HG02852 (cell line): ENCODE results near the gene GABRG3.

ENCODE experiments used
- ATAC-seq: cut with Tn5 transposase; IDR thresholded peaks from one replicate; pipeline ENCODE4 v1.9.1; 2021; ENCODE audit warnings: mild to moderate bottlenecking, moderate library complexity; ENCODE audit not compliant: unreplicated experiment

Gene GABRG3

GRCh38 chr15:27454281-27455075 is 483.5 kb downstream of the GABRG3 start:
- no peak for ATAC-seq

DNA sequence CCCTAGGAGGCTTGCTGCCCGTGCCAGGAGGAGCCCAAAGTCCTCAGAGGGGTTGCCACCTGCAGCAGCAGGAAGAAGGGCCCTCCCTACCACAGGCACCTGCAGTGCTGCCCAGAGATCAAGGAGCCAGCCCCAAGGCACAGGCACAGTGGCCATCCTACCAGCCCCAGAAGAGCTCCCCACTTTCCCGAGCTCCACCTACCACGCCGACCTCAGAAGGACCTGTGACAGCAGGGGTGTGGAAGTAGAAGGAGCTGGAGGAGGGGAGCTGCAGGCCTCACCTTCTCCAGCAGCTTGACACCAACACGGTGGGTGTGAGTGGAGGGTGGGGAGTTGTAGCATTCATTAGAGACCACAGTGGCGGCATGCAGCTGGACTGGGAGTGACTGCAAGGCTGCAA is 485.8 kb downstream of the GABRG3 start:
- ATAC-seq: no peak

DNA sequence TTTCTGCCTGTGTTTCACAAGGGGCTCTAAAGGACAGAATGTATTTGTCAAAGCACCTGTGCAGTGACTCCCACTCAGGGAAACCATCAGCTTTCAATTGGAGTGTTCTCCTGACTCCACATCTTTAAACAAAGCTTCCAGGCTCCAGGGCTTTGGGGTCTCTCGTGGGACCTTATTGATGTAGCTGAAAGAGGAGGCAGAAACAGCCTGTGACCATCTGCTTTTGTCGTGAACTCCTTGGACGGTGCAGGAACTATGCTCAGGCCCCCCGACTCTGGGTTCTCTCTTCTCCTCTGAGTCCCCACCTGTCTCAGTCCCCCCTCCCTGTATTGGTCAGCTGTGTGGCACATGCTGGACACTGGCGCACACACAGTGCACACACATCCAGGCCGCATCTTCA is 486.8 kb downstream of the GABRG3 start:
- ATAC-seq: no peak

- ATAC-seq: no peak
Measured at GRCh38 chr15:27458345-27459084, 487.5 kb downstream of the GABRG3 start.

DNA sequence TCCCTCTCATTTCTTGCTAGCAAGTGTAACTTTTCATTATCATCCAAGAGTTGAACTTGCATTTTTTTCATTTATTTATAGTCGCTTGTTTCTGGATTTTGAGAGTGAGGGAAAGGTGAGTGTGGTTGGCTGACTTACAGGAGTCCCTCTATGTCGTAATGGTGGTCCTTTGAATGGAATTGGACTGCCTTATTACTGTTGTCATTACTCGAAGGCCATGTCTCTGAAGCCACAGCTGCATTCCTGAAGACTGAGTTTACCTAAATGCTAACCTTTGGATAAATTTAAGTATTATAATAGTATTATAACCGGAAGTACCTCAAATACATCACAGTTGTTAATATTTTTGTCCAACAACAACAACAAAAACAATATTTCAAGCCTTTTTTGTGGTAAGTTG is 488.9 kb downstream of the GABRG3 start:
- ATAC-seq: no peak

DNA sequence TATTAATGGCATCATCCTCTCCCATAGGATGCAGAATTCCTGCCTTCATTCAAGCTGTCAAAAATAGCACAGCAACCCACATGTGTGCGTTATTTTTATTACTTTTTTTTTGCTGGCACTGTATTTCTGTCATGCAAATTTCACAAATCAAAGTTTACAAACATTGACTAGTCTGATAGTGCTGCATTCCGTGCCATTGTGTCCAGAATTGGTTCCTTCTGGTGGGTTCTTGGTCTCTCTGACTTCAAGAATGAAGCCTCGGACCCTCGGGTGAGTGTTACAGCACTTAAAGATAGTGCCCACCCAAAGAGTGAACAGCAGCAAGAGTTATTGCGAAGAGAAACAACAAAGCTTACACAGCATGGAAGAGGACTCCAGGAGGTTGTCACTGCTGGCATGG is 490.2 kb downstream of the GABRG3 start:
- ATAC-seq: no peak

DNA sequence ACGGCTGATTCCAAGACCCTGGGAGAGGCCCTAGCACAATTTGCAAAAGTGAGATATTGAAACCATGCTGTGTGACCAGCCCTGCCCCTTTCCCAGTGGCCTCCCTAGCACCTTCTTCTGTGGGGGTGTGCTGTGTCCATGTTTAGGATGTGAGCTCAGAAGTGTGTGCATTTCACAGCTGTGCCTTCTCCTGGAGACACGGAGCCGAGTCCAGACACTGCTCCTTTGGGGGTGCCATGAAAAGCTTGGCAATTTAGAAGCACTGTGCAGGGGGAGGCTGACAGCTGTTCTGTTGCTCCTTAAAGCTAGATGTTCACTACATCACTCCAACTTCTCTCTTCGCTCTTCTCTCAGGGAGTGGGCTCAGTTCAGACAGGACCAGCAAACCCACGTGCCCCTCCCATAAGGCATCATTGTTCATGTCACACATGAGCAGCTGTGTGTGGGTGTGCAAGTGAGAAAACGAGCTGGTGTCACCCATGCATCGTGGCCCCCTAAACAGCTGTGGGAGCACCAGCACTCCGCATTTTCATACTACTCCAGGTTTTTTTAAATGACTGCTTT is 492.6 kb downstream of the GABRG3 start:
- ATAC-seq: no peak

- ATAC-seq: no peak
Measured at GRCh38 chr15:27464941-27465612, 494.1 kb downstream of the GABRG3 start.

- no peak for ATAC-seq
Measured at GRCh38 chr15:27466758-27467157, 495.8 kb downstream of the GABRG3 start.

DNA sequence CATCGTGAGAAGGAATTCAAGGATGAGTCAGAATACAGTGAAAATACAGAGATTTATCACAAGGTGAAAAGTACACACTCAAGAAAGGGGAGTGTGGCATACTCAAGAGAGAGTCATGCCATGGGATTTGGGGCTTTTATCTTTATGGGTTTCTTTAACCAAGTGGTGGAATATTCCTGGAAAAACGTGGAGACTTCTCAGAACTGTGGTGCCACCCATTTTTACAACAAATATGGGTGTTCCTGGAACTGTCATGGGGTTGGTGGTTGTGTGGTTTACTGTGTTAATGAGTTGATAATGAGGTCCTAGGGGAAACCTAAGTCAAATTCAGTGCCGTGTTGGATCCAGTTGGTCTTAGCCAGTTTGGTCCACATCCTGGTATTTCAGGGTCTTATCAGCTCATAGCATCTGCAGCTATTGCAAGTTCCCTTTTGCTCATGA is 497.2 kb downstream of the GABRG3 start:
- no peak for ATAC-seq

DNA sequence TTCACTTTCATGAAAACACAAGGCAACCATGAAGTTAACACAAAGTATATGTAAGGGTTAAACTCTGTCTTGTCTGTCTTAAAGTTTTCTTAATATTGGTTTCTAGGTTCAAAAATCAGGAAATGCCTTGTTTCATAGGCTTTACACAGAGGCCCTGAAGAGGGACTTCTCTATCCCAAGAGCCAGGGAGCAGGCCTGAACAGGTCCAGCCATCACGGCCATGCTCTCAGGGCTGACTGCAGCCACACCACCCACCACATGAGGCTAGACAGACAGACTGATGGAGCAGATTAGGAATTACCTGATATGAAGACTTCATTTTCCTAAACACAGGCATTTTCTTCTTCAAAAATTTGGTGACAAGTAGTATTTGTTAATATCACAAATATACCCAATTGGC is 502.9 kb downstream of the GABRG3 start:
- no peak for ATAC-seq

DNA sequence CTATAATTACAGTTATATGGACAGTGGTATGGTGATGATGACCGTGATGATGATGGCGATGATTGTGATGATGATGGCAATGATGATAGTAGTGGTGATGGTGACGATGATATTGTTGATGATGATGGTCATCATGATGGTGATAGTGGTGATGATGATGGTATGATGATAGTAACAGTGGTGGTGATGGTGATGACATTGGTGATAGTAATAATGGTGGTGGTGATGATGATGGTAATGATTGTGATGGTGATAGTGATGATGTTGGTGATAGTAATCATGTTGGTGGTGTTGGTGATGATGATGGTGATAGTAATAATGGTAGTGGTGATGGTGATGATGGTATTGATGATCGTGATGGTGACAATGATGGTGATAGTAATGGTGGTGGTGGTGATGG is 504.4 kb downstream of the GABRG3 start:
- ATAC-seq: no peak

- no peak for ATAC-seq
Measured at GRCh38 chr15:27479296-27480140, 508.5 kb downstream of the GABRG3 start.

DNA sequence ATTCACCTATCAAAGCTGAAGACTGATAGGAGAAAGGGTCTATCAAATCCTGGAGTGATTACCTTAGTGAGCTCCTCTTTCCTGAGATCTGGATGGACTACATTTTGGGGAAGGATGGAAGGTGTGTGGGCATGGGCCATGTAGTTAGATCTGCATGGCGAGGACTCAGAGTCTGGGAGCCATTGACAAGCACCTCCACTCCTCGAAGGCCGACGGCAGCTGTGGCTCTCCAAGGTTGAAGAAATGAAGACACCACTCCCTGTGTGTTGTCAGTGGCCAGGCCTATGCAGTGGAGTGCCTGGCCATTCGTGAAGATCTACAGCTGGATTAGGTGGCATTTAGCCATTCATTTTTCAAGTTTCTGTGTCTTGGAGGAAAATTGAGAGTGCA is 509.2 kb downstream of the GABRG3 start:
- no peak for ATAC-seq

- no peak for ATAC-seq
Measured at GRCh38 chr15:27480642-27481041, 509.7 kb downstream of the GABRG3 start.

DNA sequence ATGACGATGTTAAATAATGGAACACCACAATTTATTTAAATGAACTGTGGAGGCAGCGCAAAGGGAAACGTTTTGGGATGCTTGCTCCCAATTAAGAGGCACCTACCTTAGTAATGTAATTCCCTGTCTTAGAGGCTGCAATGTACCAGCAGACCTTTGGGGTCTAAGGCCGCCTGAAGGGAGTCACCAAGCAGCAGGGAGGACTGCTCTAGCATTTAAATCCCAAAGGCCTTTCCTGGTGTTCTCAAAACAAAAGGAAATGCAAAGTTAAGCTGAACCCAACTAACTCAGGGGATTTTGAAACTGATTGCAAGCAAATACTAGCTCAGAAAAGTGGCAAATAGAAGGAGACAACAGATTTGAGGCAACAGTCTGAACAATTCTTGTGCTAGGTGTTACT is 510.8 kb downstream of the GABRG3 start:
- no peak for ATAC-seq

- no peak for ATAC-seq
Measured at GRCh38 chr15:27482287-27482686, 511.3 kb downstream of the GABRG3 start.

DNA sequence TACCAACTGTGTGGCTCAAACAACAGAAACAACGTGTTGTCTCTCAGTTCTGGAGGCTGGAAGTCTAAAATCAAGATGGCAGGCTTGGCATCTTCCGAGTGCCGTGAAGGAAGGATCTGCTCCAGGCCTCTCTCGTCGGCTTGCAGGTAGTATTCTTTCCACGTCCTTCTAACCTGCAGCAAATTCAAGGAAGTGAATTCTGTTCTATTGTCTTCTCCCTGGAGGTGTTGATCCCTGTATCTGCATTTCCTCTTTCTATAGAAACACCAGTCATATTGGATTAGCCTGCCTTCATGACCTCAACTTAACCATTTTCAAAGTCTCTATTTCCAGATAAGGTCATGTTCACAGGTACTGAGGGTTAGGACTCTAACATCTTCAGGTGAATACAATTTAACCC is 512.1 kb downstream of the GABRG3 start:
- ATAC-seq: no peak

DNA sequence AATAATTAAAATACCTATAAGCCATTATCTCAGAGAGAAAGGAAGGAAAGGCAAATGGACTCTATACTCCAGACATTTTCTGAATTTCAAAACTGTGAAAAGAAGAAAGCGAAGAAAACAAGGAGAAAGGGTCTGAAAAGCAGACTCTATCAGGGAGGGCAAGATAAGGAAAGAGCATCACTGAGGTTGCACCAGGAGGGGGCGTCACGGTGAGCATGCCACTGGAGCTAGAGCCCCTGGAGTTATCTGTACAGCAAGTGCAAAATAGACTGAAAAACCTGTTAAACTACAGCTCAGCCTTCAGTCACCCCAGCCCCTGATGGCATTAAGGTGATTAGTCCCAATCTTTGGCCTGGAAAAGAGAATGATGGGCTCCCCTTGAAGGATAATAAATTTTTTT is 514.3 kb downstream of the GABRG3 start:
- no peak for ATAC-seq

DNA sequence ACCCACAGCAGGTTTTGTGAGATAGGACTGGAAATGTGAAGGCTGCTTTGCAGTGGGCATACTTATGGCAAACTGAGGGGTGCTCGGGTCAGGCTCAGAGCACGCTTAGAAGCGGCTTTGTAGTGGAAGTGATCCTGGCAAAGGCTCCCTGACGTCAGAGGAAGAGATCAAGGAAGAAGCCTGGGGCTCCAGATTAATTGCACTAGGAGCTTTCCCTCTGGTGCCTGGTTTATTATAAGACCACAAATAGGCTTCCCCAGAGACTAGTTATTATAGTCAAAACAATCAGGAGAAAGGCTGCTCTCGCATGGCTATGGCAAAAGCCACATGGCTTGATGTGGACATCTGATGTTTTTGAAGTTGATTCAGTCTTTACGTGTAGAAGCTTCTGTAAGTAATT is 515.1 kb downstream of the GABRG3 start:
- ATAC-seq: no peak
